ENCODE measurements around the gene GCLM.
A peak's percentile ranks its signal among the peaks of the same experiment; 100 is the strongest.
"Not testable (repeated sequence)": the region's sequence is repeated elsewhere in the genome, so short reads cannot be mapped to it uniquely, and the experiment has no call there.

The GCLM gene

GRCh38 chr1:93888900-93889299, 20.3 kb downstream of the GCLM start:
- DNase-seq (ENCODE audit: low read depth), result no peak

DNA sequence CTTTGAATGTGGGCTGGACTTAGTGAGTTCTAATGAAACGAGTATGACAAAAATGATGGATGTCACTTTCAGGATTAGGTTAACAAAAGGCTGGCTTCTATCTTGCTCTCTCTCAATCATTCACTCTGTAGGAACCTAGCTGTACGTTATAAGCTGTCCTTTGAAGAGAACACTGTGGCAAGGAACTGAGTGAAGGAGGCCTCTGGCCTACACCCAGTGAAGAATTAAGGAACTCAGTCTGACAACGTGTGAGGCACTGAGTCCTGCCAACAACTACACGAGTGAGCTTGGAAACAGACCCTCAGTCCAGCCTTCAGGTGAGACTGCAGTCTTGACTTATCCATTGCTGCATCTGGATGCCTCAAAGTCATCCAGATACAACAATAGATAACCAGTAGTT, 27.0 kb downstream of the GCLM start:
- no peak for DNase-seq (ENCODE audit: low read depth)

DNA sequence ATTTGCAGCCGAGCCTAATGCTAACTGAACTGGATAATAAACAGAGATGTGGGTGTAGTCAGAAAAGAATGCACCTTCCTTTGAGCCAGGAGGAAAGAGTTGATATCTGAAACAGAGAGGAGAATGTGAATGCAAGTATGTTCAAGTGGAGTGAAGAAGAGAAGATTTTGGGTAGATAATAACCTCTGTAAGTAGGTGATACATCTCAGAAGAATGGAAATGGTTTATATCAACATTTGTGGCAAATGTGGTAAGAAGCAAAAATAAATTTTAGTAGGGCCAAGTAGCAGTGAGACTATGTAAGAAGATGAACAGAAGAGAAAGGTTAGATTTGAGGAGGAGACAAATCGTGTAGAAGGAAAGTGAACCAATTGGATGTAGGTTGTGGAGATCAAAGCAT, 28.5 kb downstream of the GCLM start:
- no peak for DNase-seq (ENCODE audit: low read depth)

DNA sequence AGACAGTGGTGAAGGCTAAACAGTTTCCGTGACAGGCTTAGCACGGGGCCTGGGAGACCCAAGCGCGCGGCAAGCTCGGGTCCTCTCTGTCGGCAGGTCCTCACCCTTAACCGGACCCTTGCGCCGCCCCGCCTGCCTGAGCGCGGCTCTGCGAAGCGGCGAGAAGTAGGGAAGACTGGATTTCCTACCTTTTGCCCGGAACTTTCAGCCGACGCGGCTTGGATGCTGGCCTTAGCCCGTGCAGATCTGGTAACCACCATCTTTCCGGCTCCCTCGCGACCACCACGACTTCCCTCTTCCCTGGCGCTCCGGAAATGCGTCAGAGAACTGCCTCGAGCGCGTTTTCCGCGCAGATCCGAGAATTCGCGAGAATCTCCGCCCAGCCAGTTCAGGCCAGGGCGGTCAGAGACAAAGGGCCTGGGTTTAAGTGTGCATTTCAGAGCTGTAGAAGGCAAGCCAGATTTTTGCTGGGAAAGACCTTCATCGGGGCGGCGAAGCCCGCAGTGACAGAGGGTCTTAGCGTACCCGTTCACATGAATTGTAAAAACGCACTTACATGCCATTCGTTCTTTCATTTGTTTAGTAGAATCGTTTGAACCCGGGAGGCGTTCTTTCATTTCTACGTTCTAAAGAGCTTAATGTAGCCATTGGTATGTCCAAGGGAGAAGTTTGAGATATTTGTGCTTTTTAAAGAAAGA, 30.2 kb downstream of the GCLM start, which contains the start of gene DNTTIP2:
Gene DNTTIP2 (minus strand): TSS at position 318 of the 698 bp plus-strand sequence. CDS start 58 bp downstream, at position 260.
- peak; percentile 75 for DNase-seq (ENCODE audit: low read depth)

DNA sequence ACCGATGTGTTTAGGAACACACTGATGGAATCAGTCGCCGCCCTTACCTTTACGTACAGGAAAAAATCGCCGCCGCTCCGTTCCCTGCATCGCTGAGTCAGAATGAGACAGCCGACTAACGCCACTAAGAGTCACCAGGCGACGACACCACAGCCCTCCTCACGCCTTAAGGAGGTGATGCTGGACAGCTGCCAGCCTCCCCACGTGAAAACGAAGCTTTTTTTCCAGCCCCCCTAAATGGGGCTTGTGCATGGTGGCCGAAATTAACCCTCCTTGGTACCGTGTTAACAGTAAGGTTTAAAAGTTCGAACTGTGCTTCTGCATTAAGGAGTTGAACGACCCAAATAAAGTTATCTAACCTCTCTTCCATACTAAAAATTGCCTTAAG, 30.7 kb downstream of the GCLM start:
- peak; percentile 63 for DNase-seq (ENCODE audit: low read depth)

DNA sequence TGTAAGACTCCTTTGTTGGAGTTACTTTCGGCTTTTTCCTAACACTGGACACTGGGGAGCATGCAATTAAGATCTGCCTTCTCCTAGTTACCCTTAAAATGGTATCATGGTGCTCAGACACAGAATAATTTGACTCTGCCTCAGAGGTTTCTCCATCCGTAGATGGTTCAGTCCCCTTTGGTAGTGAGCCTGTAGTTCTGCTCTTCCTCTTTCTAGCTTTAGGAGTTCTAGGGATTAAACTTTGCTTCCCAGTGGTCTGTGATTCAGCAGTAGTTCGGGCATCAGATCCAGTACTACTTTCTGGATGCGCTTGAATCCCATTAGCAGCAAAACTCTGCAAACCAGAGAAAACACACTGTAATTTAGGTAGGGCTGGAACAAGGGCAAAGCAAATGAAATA, 31.7 kb downstream of the GCLM start:
- DNase-seq (ENCODE audit: low read depth), result no peak

GRCh38 chr1:93876244-93876643, 33.0 kb downstream of the GCLM start:
- DNase-seq (ENCODE audit: low read depth), result no peak

- no peak for DNase-seq (ENCODE audit: low read depth)
Measured at GRCh38 chr1:93874025-93874651, 35.1 kb downstream of the GCLM start.

DNA sequence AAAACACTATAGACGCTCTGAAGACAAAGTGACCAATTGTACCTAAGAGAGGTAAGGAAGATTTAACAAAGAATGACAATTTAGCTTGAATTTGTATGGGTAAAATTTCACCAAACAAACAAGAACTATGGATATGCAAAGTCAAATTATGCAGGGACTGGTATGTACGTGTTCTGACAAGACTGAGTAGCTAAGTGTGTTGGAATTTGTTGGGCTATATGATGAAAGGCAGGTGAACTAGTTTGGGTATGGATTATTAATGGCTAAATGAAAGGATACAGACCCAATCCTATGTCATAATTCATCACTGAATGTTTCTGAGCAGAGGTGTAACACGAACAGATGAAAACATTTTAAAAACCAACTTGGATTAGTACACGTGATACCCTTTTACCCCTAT, 37.9 kb downstream of the GCLM start:
- no peak for DNase-seq (ENCODE audit: low read depth)

DNA sequence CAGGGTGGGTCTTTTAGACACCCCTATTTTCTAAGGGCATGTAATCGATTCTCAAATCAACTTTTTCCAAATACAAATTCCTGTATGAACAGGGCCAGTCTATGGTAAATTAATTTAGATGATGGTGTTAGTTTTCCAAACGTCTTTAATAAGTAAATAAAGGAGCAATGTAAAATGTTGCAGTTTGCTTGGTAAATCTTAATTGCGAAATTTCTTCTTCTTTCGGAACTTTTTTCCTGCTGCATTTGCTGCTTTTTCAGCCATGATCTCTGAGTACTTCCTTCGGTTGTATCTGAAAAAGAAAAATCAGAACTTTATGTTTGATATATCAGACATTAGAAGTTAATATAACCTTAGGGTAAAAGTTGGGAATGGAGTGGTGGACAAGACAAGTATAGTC, 39.6 kb downstream of the GCLM start:
- no peak for DNase-seq (ENCODE audit: low read depth)

GRCh38 chr1:93868492-93868891, 40.7 kb downstream of the GCLM start:
- DNase-seq (ENCODE audit: low read depth), result not testable (repeated sequence)

DNA sequence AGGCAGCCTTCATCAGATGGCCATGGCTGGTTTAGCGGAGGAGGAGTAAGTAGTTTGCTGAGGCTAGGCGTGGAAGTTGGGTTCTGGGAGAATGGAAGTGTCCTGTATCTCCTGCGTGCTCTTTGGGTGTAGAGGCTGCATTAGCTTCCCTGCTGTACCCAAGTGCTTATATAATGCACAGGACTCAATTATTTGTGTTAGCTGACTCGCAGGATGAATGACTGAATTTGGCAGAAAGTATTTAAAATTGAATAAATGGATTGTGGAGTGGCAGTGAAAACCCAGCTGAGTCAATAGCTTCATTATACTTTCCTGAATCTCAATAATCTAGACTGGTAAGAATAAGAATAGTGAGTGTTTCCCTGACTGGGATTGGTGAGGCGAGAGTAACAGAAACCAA, 44.0 kb downstream of the GCLM start:
- DNase-seq (ENCODE audit: low read depth), result no peak

DNA sequence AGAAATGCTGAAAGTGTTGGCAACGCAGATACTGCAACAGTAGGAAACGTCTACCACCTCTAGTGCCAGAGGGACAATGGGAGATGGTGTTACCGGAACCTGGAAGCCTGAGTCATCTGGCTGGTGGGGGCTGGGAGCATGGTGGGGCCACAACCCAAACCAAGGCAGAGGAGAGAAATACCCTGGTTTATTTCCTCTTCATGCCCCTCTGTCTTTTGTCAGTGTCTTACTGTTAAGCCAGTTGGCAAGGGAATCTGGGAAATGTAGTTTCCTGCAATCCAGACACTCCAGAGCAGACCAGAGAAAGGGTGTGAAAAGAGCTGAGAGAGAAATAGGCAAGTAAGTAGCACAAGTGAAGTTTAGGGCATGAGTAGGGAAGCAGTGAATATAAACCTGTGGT, 45.1 kb downstream of the GCLM start:
- DNase-seq (ENCODE audit: low read depth), result no peak

- not testable (repeated sequence) for DNase-seq (ENCODE audit: low read depth)
Measured at GRCh38 chr1:93857653-93858052, 51.6 kb downstream of the GCLM start.

- DNase-seq (ENCODE audit: low read depth), result not testable (repeated sequence)
Measured at GRCh38 chr1:93855983-93856382, 53.2 kb downstream of the GCLM start.

- no peak for DNase-seq (ENCODE audit: low read depth)
Measured at GRCh38 chr1:93853940-93854339, 55.3 kb downstream of the GCLM start.

DNA sequence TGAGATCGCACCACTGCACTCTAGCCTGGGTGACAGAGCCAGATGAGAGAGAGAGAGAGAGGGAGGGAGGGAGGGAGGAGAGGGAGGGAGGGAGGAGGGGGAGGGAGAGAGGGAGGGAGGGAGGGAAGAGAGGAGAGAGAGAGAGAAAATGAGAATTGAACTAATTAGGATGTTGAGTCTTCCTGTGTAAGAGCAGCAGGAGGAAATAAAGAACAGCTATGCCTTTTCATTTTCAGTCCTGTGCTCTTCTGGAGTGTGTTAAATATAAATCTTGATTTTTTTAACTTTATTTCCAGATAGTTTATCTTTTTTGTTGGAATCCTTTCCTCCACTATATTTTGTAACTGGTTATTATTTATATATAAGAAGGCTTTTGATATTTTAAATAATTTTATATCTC, 57.4 kb downstream of the GCLM start:
- no peak for DNase-seq (ENCODE audit: low read depth)

- no peak for DNase-seq (ENCODE audit: low read depth)
Measured at GRCh38 chr1:93851327-93851712, 57.9 kb downstream of the GCLM start.

DNA sequence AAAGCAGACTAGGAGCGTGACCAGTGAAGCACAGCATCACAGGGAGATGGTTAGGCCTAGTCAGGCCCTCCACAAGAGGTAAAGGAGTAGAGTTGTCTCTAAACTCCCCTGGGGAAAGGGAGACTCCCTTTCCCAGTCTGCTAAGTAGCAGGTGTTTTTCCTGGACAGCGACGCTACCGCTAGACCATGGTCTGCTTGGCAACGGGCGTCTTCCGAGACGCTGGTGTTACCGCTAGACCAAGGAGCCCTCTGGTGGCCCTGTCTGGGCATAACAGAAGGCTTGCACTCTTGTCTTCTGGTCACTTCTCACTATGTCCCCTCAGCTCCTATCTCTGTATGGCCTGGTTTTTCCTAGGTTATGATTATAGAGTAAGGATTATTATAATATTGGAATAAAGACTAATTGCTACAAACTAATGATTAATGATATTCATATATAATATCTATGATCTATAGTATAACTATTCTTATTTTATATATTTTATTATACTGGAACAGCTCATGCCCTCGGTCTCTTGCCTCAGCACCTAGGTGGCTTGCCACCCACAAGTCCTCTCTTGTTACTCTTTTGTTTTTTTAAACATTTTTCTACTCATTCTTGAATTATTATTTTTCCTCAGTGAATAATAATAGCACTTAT, 58.4 kb downstream of the GCLM start:
- DNase-seq (ENCODE audit: low read depth), result peak; percentile 11

DNA sequence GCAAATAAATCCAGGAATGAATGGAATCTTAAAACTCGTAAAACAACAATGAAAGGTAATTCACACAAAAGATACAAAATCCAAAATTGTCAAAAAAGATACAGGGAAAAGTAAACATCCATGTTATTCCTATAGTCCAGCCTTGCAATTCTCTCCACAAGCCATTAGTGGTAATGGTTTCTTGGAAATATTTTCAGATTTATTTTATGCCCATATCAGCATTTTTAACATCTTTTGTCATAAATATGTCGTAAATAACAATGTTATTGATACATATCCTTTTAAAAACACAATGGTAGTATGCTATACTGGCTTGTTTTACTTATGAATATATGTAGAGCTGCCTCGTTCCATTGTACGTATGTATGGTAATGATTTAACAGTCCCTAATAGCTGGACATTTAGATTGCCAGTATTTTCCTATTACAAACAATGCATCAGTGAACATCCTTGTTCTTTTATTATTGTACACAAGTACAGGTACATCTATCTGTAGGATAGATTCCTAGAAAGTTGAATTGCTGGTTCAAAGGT, 60.8 kb downstream of the GCLM start:
- DNase-seq (ENCODE audit: low read depth), result no peak

GRCh38 chr1:93847811-93848288, 61.4 kb downstream of the GCLM start:
- DNase-seq (ENCODE audit: low read depth), result peak; percentile 63

GRCh38 chr1:93846992-93847810, 62.0 kb downstream of the GCLM start:
- DNase-seq (ENCODE audit: low read depth), result peak; percentile 74

Data from T-helper 22 cell (primary cell).